Stomach (tissue), 9 donors: ENCODE results near the gene KLHDC1. TPM values are rescaled to one million over a fixed set of nuclear protein-coding genes. Genes with fewer than 3 reads are reported as not detected.
"Not testable (repeated sequence)": the region's sequence is repeated elsewhere in the genome, so short reads cannot be mapped to it uniquely, and the experiment has no call there.

Experiments used
- DNase-seq, 2 donors: peaks; one replicate each; pipeline versions ENCODE4 v3.0.0 to v3.0.0-alpha.2; 2013 to 2019
- H3K27ac ChIP-seq, 5 donors: fragments of 200-600 bp in 4 of 5; sonication (generic) in 4 of 5; one replicate each; pipeline ENCODE4 v1.5.1; 2013 to 2019; ENCODE audit warnings: mild to moderate bottlenecking in 1 of 5, moderate library complexity in 1 of 5
- H3K27me3 ChIP-seq, 3 donors: fragments of 200-600 bp; sonication (generic); one replicate each; pipeline ENCODE4 v1.5.1; 2017 to 2019; ENCODE audit warnings: mixed run types in 1 of 3
- H3K36me3 ChIP-seq, 4 donors: fragments of 200-600 bp; sonication (generic); 1 replicate in 3 of 4; 2 replicates in 1 of 4; pipeline ENCODE4 v1.5.1; 2016 to 2019
- H3K4me1 ChIP-seq, 4 donors: fragments of 200-600 bp; sonication (generic); one replicate each; pipeline ENCODE4 v1.5.1; 2016 to 2019
- H3K4me3 ChIP-seq, 4 donors: fragments of 200-600 bp; sonication (generic) in 3 of 4; one replicate each; pipeline ENCODE4 v1.5.1; 2016 to 2019; ENCODE audit warnings: mild to moderate bottlenecking in 1 of 4
- H3K9me3 ChIP-seq, 4 donors: fragments of 200-600 bp; sonication (generic); one replicate each; pipeline ENCODE4 v1.5.1; 2016 to 2019
- CTCF ChIP-seq, 7 experiments: fragments of 450-650 bp in 4 of 7; fragments of 200-600 bp in 3 of 7; sonication (generic) in 3 of 7; IDR thresholded peaks; one replicate each; pipeline ENCODE4 v1.5.1; 2016 to 2019; ENCODE audit warnings: antibody characterized with exemption in 7 of 7, control low read depth in 2 of 7, mild to moderate bottlenecking in 1 of 7
- EP300 ChIP-seq: sonication (generic); formaldehyde crosslinking; IDR thresholded peaks from one replicate; pipeline ENCODE4 v1.6.1; 2017; ENCODE audit warnings: antibody characterized with exemption
- POLR2A ChIP-seq, 4 donors: fragments of 450-650 bp; IDR thresholded peaks; one replicate each; pipeline ENCODE4 v1.6.1; 2016; ENCODE audit warnings: antibody characterized with exemption in 4 of 4, control low read depth in 2 of 4, mild to moderate bottlenecking in 1 of 4, moderate library complexity in 1 of 4
- POLR2AphosphoS5 ChIP-seq, 3 donors: sonication (generic); formaldehyde crosslinking; IDR thresholded peaks; one replicate each; pipeline ENCODE4 v1.6.1; 2016; ENCODE audit warnings: antibody characterized with exemption in 3 of 3
- WGBS, 5 donors: extraction: QIAGEN DNeasy Blood & Tissue Kit in 3 of 5; methylation state at CpG; one replicate each; pipeline versions ENCODE4 v1.1.5 to v1.1.7; 2013 to 2018; 5-methylcytosine and 5-hydroxymethylcytosine counted together
- intact Hi-C: fragments of 100-400 bp; cut with DNase I; formaldehyde crosslinking; loops from one replicate; pipeline ENCODE4 v1.15.1; 2023; ENCODE audit warnings: low total_unique reads
- polyA plus RNA-seq, 3 donors: library from polyadenylated mRNA; stranded (reverse); fragments of 200-250 nt; gene quantifications; one replicate each; pipeline ENCODE4 v1.2.3, GENCODE V29; 2013
- total RNA-seq, 5 donors: library from RNA; depleted of rRNA; stranded (reverse); fragments of >200 nt; gene quantifications; one replicate each; pipeline versions ENCODE4 v1.1.0 to v1.2.3, GENCODE V29; 2014 to 2016
- donor health status: healthy with polysubstance abuse.
- donor health status: Bipolar disorder and iron deficiency.
- donor health status: healthy.

The KLHDC1 gene
- total and polyA plus RNA-seq, 8 donors = 0.58 to 20.2 (median 2.2) TPM

GRCh38 chr14:49720744-49721143 is 27.8 kb downstream of the KLHDC1 start:
- Histone ChIP-seq H3K4me3 (no peak overlapping the region), H3K9me3 (no peaks in the 10 kb centered on the region), H3K27ac (no peak overlapping the region), H3K4me1 (no peaks in the 10 kb centered on the region), H3K27me3 (no peaks in the 10 kb centered on the region), H3K36me3 (peaks cover 4 to 78% (median 54%) of the 10 kb centered on the region in 4 donors)
- no peak for DNase-seq
- intact Hi-C loops = no loop called here
- TF ChIP-seq POLR2AphosphoS5 (IDR thresholded peaks at IDR 0.05) (no peak), CTCF (IDR thresholded peaks at IDR 0.05) (no peak)

- H3K36me3 ChIP-seq = peaks cover 4 to 79% (median 60%) of the 10 kb centered on the region in 4 donors
- H3K27ac ChIP-seq, H3K27me3 ChIP-seq, H3K4me1 ChIP-seq, H3K4me3 ChIP-seq, H3K9me3 ChIP-seq, DNase-seq, intact Hi-C loops: not testable (repeated sequence)
- 83 to 93% (median 88%) methylated on average over 9 of the region's 9 CpGs for WGBS, 5 donors
These were observed 29.0 kb downstream of the KLHDC1 start for GRCh38 chr14:49721733-49722435.

DNA sequence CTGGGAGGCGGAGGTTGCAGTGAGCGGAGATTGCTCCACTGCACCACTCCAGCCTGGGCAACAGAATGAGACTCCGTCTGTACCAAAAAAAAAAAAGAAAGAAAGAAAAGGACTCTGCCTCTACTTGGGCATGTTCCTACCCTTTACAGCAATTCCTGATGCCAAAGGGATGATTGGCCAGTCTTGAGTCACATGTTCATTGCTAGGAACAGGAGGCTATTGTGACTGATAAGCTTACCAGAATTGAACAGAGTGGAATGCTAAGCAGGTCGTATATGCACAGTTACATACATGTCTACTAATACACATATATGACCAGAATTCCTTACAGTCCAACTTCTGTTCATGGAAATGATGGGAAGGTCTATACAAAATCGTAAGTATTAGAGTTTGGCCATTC is 34.3 kb downstream of the KLHDC1 start:
- DNase-seq = no peak
- WGBS, 5 donors = 82 to 89% (median 86%) methylated on average over 5 of the region's 5 CpGs
- intact Hi-C loops = no loop called here
- no peak overlapping the region for H3K4me3 ChIP-seq
- H3K9me3 ChIP-seq = no peaks in the 10 kb centered on the region
- H3K4me1 ChIP-seq = no peaks in the 10 kb centered on the region
- no peak for TF ChIP-seq POLR2A (IDR thresholded peaks at IDR 0.05)
- TF ChIP-seq POLR2AphosphoS5 (IDR thresholded peaks at IDR 0.05) = no peak
- TF ChIP-seq EP300 = no peak
- no peak for TF ChIP-seq CTCF (IDR thresholded peaks at IDR 0.05)
- H3K27ac ChIP-seq = no peak overlapping the region
- peaks cover 0 to 71% (median 60%) of the 10 kb centered on the region in 4 donors for H3K36me3 ChIP-seq
- H3K27me3 ChIP-seq = no peaks in the 10 kb centered on the region

DNA sequence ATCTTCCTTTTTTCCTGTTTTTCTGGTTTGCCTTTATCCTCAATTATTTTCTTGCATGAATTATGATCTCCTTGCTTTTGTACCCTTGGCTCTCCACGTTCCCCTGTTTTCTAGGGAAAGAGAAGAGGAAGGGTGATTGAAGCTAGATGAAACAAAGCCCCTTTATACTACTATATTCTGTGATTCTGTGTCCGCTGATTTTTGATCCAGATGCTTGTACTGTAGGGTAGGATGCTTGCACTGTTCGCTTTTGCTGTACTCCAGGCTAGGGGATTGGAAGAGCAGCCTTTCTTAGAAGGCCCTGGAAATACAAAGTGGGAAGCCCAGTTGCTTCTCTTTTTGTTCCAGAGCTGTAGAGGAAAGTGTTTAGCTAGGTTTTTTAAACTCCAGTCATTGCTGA is 40.0 kb downstream of the KLHDC1 start:
- Histone ChIP-seq H3K27ac (no peak overlapping the region), H3K36me3 (peaks cover 0 to 63% (median 51%) of the 10 kb centered on the region in 4 donors), H3K9me3 (no peaks in the 10 kb centered on the region), H3K4me3 (no peak overlapping the region), H3K27me3 (no peaks in the 10 kb centered on the region), H3K4me1 (no peaks in the 10 kb centered on the region)
- no peak for DNase-seq
- intact Hi-C loops = no loop called here
- WGBS, 5 donors = 83 to 95% (median 90%) methylated on average over 3 of the region's 3 CpGs
- TF ChIP-seq POLR2AphosphoS5 (IDR thresholded peaks at IDR 0.05) (no peak), CTCF (IDR thresholded peaks at IDR 0.05) (no peak)

GRCh38 chr14:49733836-49734235 is 40.9 kb downstream of the KLHDC1 start:
- intact Hi-C loops = no loop called here
- Histone ChIP-seq H3K4me1 (no peaks in the 10 kb centered on the region), H3K9me3 (no peaks in the 10 kb centered on the region), H3K36me3 (peaks cover 0 to 60% (median 47%) of the 10 kb centered on the region in 4 donors), H3K27ac (no peak overlapping the region), H3K27me3 (no peaks in the 10 kb centered on the region), H3K4me3 (no peak overlapping the region)
- TF ChIP-seq POLR2A (IDR thresholded peaks at IDR 0.05) (no peak), EP300 (no peak), CTCF (IDR thresholded peaks at IDR 0.05) (no peak), POLR2AphosphoS5 (IDR thresholded peaks at IDR 0.05) (no peak)
- DNase-seq = no peak

DNA sequence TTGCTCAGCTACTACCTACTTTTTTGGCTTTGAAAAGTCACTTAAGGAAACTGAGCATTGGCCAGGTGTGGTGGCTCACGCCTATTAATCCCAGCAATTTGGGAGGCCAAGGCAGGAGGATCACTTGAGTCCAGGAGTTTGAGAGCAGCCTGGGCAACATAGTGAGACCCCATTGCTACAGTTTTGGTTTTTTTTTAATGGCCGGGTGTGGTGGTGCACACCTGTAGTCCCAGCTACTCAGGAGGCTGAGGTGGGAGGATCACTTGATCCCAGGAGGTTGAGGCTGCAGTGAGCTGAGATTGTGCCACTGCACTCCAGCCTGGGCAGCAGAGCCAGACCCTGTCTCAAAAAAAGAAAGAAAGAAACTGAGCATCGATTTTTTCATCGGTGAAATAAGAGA is 42.7 kb downstream of the KLHDC1 start:
- peaks cover 0 to 68% (median 46%) of the 10 kb centered on the region in 4 donors for H3K36me3 ChIP-seq
- DNase-seq, intact Hi-C loops, H3K9me3 ChIP-seq, H3K4me3 ChIP-seq, H3K27me3 ChIP-seq, H3K4me1 ChIP-seq, H3K27ac ChIP-seq: not testable (repeated sequence)
- 84 to 99% (median 96%) methylated on average over 4 of the region's 4 CpGs for WGBS, 5 donors
